Uterus (tissue), 4 donors: ENCODE measurements around the gene CACNA2D4. TPM values are rescaled to one million over a fixed set of nuclear protein-coding genes. Genes with fewer than 3 reads are reported as not detected.

Experiments
- DNase-seq, 2 donors: peaks; one replicate each; pipeline ENCODE4 v3.0.0-alpha.2; 2019 to 2020
- H3K27ac ChIP-seq, 2 donors: fragments of 200-600 bp; sonication (generic); 1 replicate in 1 of 2; 2 replicates in 1 of 2; pipeline ENCODE4 v1.5.1; 2016 to 2018
- H3K27me3 ChIP-seq, 2 donors: fragments of 200-600 bp; sonication (generic); one replicate each; pipeline ENCODE4 v1.5.1; 2018 to 2019; ENCODE audit warnings: control low read depth in 1 of 2
- H3K36me3 ChIP-seq, 2 donors: fragments of 200-600 bp; sonication (generic); one replicate each; pipeline ENCODE4 v1.5.1; 2019; ENCODE audit warnings: control low read depth in 1 of 2
- H3K4me1 ChIP-seq, 2 donors: fragments of 200-600 bp; sonication (generic); one replicate each; pipeline ENCODE4 v1.5.1; 2018 to 2019; ENCODE audit warnings: control low read depth in 1 of 2
- H3K4me3 ChIP-seq, 2 donors: fragments of 200-600 bp; sonication (generic); 1 replicate in 1 of 2; 2 replicates in 1 of 2; pipeline ENCODE4 v1.5.1; 2018 to 2019; ENCODE audit warnings: mild to moderate bottlenecking in 1 of 2
- H3K9me3 ChIP-seq, 2 donors: fragments of 200-600 bp; sonication (generic); one replicate each; pipeline ENCODE4 v1.5.1; 2019; ENCODE audit warnings: control low read depth in 1 of 2
- POLR2A ChIP-seq, 2 donors: fragments of 450-650 bp; IDR thresholded peaks; one replicate each; pipeline ENCODE4 v1.6.1; 2016; ENCODE audit warnings: antibody characterized with exemption in 2 of 2, mild to moderate bottlenecking in 1 of 2, moderate library complexity in 1 of 2
- intact Hi-C: fragments of 100-400 bp; cut with DNase I; formaldehyde crosslinking; loops from one replicate; pipeline ENCODE4 v1.15.1; 2023; ENCODE audit warnings: low total_unique reads
- total RNA-seq, 4 donors: library from RNA; depleted of rRNA in 3 of 4; stranded (reverse); fragments of >200 nt in 3 of 4; gene quantifications; one replicate each; pipeline versions ENCODE4 v1.1.0 to v1.2.4, GENCODE V29; 2014 to 2023
- TF ChIP-seq, protein P1 (sequence below), 4 experiments: fragments of 200-600 bp in 2 of 4; fragments of 450-650 bp in 2 of 4; sonication (generic) in 2 of 4; IDR thresholded peaks; one replicate each; pipeline ENCODE4 v1.5.1; 2016 to 2019; ENCODE audit warnings: antibody characterized with exemption in 4 of 4, mild to moderate bottlenecking in 2 of 4, moderate library complexity in 1 of 4
- donor health status: DM: yes; HTN: yes; CAD: no.

The CACNA2D4 gene
- total RNA-seq, 4 donors from 2014 or later = 2.6 to 4.1 (median 4.0) TPM; not detected in 1

- Histone ChIP-seq H3K27me3 (no peaks in the 10 kb centered on the region), H3K4me1 (peaks cover 0 to 2% of the 10 kb centered on the region in 2 donors), H3K9me3 (no peaks in the 10 kb centered on the region), H3K36me3 (no peaks in the 10 kb centered on the region), H3K27ac (no peak overlapping the region), H3K4me3 (no peak overlapping the region)
- intact Hi-C loops = loop anchor here (5.0 to 10.0 kb wide), 2 partner anchors 138 to 794 kb away; no protein-coding TSS in a partner anchor
- TF ChIP-seq, protein P1, sequence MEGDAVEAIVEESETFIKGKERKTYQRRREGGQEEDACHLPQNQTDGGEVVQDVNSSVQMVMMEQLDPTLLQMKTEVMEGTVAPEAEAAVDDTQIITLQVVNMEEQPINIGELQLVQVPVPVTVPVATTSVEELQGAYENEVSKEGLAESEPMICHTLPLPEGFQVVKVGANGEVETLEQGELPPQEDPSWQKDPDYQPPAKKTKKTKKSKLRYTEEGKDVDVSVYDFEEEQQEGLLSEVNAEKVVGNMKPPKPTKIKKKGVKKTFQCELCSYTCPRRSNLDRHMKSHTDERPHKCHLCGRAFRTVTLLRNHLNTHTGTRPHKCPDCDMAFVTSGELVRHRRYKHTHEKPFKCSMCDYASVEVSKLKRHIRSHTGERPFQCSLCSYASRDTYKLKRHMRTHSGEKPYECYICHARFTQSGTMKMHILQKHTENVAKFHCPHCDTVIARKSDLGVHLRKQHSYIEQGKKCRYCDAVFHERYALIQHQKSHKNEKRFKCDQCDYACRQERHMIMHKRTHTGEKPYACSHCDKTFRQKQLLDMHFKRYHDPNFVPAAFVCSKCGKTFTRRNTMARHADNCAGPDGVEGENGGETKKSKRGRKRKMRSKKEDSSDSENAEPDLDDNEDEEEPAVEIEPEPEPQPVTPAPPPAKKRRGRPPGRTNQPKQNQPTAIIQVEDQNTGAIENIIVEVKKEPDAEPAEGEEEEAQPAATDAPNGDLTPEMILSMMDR (IDR thresholded peaks at IDR 0.05) = no peak
- no peak for TF ChIP-seq POLR2A (IDR thresholded peaks at IDR 0.05)
- no peak for DNase-seq
These were observed 128.0 kb downstream of the CACNA2D4 start for GRCh38 chr12:1790444-1790843.

GRCh38 chr12:1787714-1788113 lies 130.7 kb downstream of the CACNA2D4 start:
- intact Hi-C loops = loop anchor here (5.0 kb wide), 1 partner anchor 155 kb away; no protein-coding TSS in a partner anchor
- no peaks in the 10 kb centered on the region for H3K36me3 ChIP-seq

DNA sequence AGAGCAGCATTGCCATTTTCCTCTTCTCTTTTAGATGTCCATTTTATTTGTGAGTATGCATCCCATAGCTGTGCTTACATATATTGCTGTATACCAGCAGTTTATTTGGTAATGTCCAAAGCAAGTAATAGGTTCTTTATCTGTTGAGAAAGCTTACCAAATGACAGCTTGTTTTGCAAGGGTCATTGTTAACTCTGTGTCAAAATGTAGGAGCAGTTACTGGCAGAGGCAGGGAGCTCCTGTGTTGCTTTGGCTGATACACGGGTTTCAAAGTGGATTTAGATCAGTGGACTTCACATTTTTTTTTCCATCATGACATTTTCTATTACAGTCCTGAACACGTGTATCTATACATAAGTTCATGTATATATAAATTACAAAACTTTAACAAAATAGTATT lies 136.2 kb downstream of the CACNA2D4 start:
- Histone ChIP-seq H3K9me3 (no peaks in the 10 kb centered on the region), H3K27me3 (no peaks in the 10 kb centered on the region), H3K4me3 (no peak overlapping the region), H3K36me3 (no peaks in the 10 kb centered on the region), H3K4me1 (no peaks in the 10 kb centered on the region), H3K27ac (no peak overlapping the region)
- TF ChIP-seq POLR2A (IDR thresholded peaks at IDR 0.05) = no peak
- TF ChIP-seq, protein P1 (IDR thresholded peaks at IDR 0.05) = no peak
- intact Hi-C loops = no loop called here
- no peak for DNase-seq

More at GRCh38 chr12:1787714-1788113, 130.7 kb downstream of the CACNA2D4 start:
- no peaks in the 10 kb centered on the region for H3K4me1 ChIP-seq
- no peak for DNase-seq
- H3K9me3 ChIP-seq = no peaks in the 10 kb centered on the region
- no peaks in the 10 kb centered on the region for H3K27me3 ChIP-seq
- H3K27ac ChIP-seq = peak overlapping the region in 1 of 2 donors; percentile 9
- TF ChIP-seq, protein P1 (IDR thresholded peaks at IDR 0.05) = no peak
- no peak for TF ChIP-seq POLR2A (IDR thresholded peaks at IDR 0.05)
- no peak overlapping the region for H3K4me3 ChIP-seq

GRCh38 chr12:1781772-1782171 lies 136.7 kb downstream of the CACNA2D4 start:
- no peaks in the 10 kb centered on the region for H3K27me3 ChIP-seq
- H3K4me3 ChIP-seq = no peak overlapping the region
- TF ChIP-seq POLR2A (IDR thresholded peaks at IDR 0.05) = no peak
- TF ChIP-seq, protein P1 (IDR thresholded peaks at IDR 0.05) = no peak
- no peaks in the 10 kb centered on the region for H3K36me3 ChIP-seq
- no peaks in the 10 kb centered on the region for H3K4me1 ChIP-seq
- no peaks in the 10 kb centered on the region for H3K9me3 ChIP-seq
- DNase-seq = no peak
- no peak overlapping the region for H3K27ac ChIP-seq
- intact Hi-C loops = no loop called here

- Histone ChIP-seq H3K9me3 (no peaks in the 10 kb centered on the region), H3K27ac (no peak overlapping the region), H3K27me3 (no peaks in the 10 kb centered on the region), H3K36me3 (no peaks in the 10 kb centered on the region), H3K4me1 (no peaks in the 10 kb centered on the region), H3K4me3 (no peak overlapping the region)
- TF ChIP-seq, protein P1 (IDR thresholded peaks at IDR 0.05) = no peak
- TF ChIP-seq POLR2A (IDR thresholded peaks at IDR 0.05) = no peak
- intact Hi-C loops = no loop called here
- DNase-seq = no peak
These were observed 138.7 kb downstream of the CACNA2D4 start for GRCh38 chr12:1779783-1780182.
